Right hindlimb (tissue), 1 donor: Measurements from ENCODE around the gene PRKAB1.

Source experiments
- DNase-seq: peaks from one replicate; pipeline ENCODE4 v3.0.0-alpha.2; 2018

PRKAB1 gene

GRCh38 chr12:119664642-119665041, 3.3 kb upstream of the PRKAB1 start:
- no peak for DNase-seq

DNA sequence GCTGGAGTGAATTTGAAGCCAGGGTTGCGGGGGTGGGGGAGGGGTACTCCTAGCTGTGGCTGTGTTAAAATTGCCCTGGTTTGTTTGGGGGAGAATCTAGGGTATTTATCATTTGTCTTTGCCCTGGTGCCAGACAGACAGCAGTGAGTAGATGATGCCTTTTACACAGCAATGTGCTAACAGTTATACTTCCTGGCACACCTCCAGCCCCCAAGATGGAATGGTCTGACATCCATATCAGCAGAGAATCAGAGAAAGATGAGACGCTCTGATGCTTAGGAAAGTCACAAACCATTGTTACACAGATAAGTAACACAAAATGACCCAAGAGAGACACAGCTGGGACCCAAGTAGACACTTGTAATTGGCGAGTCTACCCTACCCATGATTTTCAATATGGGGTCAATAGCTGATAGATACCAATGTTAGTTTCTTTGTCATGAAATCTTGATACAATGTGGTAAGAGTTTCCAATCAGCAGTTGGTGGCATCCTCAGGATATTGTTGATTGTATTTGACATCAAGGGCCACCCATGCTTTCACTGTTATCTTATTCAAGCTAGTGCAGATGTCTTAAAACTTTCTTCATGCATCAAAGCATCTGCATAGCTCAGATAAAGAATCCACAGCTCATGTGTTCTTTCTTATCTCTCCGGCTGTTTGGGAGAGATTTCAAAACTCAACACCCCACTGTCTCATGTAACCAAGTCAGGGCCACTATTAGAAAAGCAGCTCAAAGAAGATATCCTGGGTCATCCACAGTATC, 2.6 kb upstream of the PRKAB1 start:
- no peak for DNase-seq

DNA sequence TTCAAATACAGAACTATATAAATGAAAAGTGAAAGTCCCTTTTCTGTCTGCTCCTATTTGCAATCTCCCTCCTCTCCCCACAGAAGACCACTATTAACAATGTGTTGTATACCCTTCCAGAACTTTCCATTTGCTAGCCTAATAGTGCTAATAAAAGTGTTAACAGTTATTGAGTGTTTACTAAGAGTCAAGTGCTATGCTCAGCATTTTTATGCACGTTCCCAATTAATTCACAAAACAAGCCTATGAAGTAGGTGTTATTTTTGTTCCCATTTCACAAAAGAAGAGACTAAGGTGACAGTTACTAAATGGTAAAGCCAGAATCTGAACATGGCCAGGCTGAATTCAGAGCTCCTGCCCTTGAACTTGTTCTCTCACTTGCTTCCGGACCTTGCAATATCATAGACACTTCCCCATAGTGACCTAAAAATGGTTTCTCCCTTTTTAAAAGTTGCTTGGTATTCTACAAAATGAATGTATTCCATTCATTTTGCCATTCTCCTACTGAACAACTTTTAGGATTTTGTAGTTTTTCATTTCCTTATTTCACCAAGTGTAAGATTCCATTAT, 1.6 kb upstream of the PRKAB1 start:
- DNase-seq = no peak

GRCh38 chr12:119666900-119667576, 895 bp upstream of the PRKAB1 start:
- DNase-seq = no peak

DNA sequence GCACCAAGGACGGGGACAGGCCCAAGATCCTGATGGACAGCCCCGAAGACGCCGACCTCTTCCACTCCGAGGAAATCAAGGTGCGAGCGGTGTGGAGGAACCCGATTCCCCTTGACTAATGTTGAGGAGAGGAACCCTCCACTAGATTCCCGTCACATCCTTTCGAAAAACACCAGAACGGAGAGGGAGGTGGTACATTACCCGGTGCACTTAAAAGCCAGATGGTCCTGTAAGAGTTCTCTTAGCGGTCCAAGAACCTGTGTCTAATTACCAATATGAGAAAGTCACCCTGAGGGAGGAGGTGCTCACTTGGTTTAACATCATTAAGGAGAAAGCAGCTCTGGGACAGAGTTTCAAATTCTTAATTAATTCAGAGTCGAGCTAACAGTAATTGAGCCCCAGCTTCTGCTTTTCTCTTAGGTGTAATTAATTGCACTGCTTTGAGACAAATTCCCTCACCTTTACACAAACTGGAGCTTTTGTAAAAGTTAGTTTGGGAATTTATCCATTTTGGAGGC, 450 bp downstream of the PRKAB1 start:
- DNase-seq = no peak

DNA sequence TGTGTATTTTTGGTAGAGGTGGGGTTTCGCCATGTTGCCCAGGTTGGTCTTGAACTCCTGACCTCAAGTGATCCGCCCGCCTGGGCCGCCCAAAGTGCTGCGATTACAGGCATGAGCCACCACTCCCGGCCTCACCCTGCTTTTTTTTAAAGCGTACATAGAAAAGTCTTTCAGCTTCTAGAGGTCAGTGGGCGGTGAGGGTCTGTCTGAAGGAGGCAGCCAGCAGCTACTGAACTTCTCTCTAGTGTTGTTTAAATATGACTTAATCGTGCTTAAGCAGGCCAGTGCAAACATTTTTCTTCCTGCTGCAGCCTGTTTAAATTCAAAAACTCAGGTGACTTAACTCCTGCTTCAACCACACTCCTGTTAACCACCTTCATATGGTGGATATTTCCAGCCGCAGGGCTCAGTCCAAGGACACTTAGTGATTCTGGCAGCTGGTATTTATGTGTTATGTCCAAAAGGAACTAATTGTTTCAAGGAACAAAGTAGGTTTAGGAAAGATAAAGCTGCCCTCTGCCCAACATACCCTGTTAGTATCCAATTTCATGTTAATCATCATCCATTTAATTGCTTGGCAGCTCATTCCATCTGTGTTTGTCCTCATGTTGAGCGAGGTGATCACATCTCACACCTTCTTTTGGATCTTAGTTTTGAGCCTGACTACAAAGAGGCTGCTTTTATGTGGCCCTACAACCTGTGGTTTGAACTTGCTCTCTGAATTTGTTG, 2.0 kb downstream of the PRKAB1 start:
- no peak for DNase-seq

- DNase-seq = no peak
These were observed 3.1 kb downstream of the PRKAB1 start for GRCh38 chr12:119671070-119671469.

- no peak for DNase-seq
These were observed 4.3 kb downstream of the PRKAB1 start for GRCh38 chr12:119672194-119672593.

DNA sequence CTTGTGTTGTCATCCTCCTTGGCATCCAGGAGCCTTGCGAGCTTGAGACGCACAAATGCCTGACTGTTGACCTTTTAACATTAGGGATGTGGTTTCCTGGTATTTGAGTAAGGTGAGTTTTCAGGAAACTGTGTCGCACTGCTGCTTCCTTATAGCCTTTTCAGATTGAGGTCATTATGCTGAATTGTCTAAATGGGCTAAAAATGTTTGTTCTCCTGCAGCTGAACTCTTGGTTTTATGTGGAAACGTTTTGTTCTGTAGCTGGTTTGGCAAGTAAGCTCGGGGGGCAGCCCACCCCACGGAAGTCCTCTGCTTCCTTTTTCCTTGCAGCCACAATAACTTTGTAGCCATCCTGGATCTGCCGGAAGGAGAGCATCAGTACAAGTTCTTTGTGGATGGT, 5.7 kb downstream of the PRKAB1 start:
- no peak for DNase-seq

DNA sequence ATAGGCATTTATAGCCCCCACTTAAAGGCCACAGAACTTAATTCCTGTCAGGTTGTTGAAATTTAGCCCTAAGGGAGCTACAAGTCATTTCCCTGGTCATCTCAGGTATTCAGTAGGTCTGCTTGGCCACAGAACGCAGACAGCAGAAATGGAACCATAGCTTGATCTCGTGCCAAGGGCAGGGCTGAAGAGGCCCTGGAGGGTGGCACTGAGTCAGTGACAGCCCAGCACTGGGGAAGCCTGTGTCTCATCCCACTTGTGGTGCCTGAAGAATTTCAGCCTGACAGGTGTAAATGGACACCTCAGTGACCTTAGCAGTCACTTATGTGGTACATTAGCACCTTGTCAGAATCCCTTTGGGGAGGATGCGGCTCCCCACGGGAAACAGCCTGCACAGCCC, 6.6 kb downstream of the PRKAB1 start:
- DNase-seq = no peak

DNA sequence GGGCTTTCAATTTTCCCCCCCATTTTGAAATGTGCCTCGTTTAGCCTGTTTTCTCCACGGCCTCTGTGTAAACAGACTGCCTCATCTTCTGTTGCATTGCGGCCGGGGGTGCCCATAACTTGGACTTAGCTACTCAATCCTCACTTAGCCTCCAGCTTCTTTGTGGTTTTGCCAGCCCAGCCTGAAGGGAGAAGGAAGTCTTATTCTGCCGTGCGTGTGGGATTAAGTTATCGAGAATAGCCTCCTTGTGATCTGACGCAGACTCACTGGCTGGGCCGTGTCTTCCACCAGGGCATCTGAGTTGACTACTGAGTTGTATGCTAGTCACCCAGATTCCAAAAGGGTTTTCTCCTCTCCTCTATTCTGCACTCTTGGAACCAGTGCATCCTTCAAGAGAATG, 8.1 kb downstream of the PRKAB1 start:
- no peak for DNase-seq

DNA sequence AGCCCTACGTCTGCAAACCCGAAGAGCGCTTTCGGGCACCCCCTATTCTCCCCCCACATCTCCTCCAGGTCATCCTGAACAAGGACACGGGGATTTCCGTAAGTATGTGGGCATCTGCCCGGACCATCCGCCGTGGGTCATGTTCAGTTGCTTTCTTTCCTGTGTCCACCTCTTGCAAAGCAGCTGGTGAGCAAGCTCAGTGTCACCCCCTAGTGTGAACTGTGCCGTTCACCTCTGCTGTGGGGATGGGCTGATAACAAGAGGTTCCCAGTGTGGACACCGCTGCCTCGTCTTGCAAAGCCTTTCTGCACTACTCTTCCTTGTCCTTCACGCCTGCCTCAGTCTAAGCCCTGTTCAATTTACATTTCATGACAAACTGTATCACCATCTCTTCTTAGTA, 8.6 kb downstream of the PRKAB1 start:
- no peak for DNase-seq

GRCh38 chr12:119678459-119678858, 10.5 kb downstream of the PRKAB1 start:
- DNase-seq = no peak

- DNase-seq = no peak
These were observed 11.1 kb downstream of the PRKAB1 start for GRCh38 chr12:119679081-119679480.

DNA sequence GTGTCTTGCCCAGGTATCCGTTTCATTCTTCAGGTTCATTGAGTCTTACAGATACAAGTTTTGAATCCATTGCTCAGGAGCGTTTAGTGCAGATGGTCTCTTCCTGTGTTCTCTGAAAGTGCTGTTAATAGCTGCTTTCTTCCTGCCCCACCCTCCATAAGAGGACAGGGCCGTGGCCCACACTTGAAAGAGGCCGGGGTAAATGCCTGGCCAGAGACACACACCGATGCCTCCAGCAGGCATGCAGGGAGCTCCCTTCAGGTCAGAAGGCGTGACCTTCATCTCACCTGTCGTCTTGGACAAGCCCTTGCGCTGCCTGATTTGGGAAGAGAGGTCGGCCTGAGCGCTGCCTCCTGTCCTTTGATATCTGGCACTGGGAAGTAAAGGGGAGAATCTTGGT, 11.6 kb downstream of the PRKAB1 start:
- no peak for DNase-seq

GRCh38 chr12:119681111-119681510, 13.2 kb downstream of the PRKAB1 start:
- DNase-seq = no peak

DNA sequence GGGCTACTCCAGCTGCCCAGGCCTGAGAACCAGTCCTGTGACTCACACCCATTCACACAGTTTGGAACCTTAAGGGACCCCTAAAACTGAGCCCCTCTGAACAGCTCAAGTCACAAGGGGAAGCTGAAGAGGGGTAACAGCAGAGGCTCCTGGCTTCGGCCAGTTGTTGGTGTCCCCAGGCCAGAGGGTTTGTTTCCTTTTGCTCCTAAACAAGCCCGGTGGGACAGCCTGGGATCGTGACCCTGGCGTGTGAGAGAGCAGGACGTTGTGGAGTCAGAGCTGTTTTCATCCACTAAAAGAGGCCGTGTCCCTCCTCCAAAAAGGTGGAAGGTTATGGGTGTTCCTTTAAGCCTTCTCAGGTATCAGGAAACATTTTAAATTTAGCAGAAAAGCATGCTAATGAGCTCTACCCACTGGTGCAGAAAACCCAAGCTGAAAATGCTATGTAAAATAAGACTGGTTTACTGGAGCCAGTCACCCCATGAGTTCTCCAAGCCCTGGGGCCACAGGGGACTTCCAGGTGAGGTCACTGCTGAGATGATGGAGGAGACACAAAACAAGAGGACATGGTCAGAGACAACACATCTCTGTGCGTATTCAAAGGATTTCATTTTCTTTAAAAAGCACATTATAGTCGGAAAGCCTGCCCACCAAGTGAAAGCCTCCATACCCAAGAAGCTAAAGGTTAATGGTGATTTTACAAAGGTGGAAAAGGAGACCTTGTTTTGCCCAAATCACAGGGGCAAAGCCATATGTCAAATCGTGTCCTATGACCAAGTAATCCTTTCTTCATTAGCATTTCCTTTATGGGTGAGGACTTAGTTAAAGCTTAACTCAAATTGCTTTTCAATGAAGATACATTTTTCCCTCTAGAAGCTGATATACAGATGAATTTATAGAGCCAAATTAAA, 14.1 kb downstream of the PRKAB1 start:
- DNase-seq = no peak

- no peak for DNase-seq
These were observed 14.8 kb downstream of the PRKAB1 start for GRCh38 chr12:119682639-119683252.

- no peak for DNase-seq
These were observed 15.5 kb downstream of the PRKAB1 start for GRCh38 chr12:119683413-119683812.

DNA sequence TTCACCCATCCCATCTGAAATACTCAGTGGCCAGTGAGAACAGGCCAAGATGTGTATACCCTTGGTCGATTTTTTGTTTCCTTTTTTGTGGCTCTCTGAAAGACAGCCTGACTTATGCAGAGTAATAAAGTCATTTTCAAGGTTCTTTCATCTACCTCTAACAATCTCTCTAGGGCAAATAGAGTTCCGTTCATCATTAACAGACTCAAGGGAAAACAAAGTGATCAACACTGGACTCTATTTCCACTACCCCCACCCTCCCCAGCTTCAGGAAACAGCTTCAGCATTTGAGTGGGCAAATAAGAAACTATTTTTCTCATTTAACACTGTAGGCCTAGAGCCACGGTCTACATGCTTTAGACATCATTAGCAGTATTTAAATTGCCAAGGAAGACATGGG, 15.9 kb downstream of the PRKAB1 start:
- no peak for DNase-seq

GRCh38 chr12:119684711-119685369, 16.9 kb downstream of the PRKAB1 start:
- DNase-seq = no peak
